Motor neuron (in vitro differentiated cells): ENCODE results near the gene TOP3A. TPM values are rescaled to one million over a fixed set of nuclear protein-coding genes. Genes with fewer than 3 reads are reported as not detected.
A peak's percentile ranks its signal among the peaks of the same experiment; 100 is the strongest.
"Not testable (repeated sequence)": the region's sequence is repeated elsewhere in the genome, so short reads cannot be mapped to it uniquely, and the experiment has no call there.

Experiments
- ATAC-seq, 8 experiments: fragments of 200-7000 bp; cut with Tn5 transposase; replicated peaks in 6 of 8; 2 replicates each; pipeline ENCODE4 v1.8.0; 2021; ENCODE audit warnings: mild to moderate bottlenecking in 8 of 8, moderate library complexity in 8 of 8
- H3K27ac ChIP-seq, 2 donors: fragments of 250-450 bp; sonication (Bioruptor Pico); 2 replicates each; pipeline ENCODE4 v1.9.0; 2021; ENCODE audit warnings: antibody characterized with exemption in 2 of 2, mild to moderate bottlenecking in 2 of 2, moderate library complexity in 1 of 2
- H3K4me1 ChIP-seq, 2 donors: fragments of 250-450 bp; sonication (Bioruptor Pico); replicated peaks in 1 of 2; 2 replicates each; pipeline ENCODE4 v1.6.1; 2021; ENCODE audit warnings: antibody characterized with exemption in 2 of 2, mild to moderate bottlenecking in 2 of 2, moderate library complexity in 1 of 2
- H3K4me3 ChIP-seq, 5 donors: fragments of 250-450 bp; sonication (Bioruptor Pico); 2 replicates each; pipeline ENCODE4 v1.9.0; 2021; ENCODE audit warnings: antibody characterized with exemption in 5 of 5, mild to moderate bottlenecking in 5 of 5, moderate library complexity in 4 of 5
- WGBS, 10 experiments: fragments of 450-650 bp; shearing (Covaris generic); methylation state at CpG; one replicate each; pipeline ENCODE4 v1.0.0; 2022; 5-methylcytosine and 5-hydroxymethylcytosine counted together
- in situ Hi-C, 9 experiments: fragments of 400-800 bp; cut with MboI; loops; one replicate each; pipeline ENCODE4 v1.15.0; 2021; ENCODE audit warnings: low sequenced_read_pairs in 9 of 9, low pct_unique_long_range_greater_than_20kb in 2 of 9; ENCODE audit not compliant: unreplicated experiment in 9 of 9
- total RNA-seq, 8 experiments: library from RNA; unstranded; fragments of 300-600 nt; gene quantifications; 2 replicates each; pipeline versions ENCODE4 v1.2.3 to v1.2.4, GENCODE V29; 2022

The TOP3A gene
- total RNA-seq, 8 experiments from 2014 or later = 21.6 to 52.6 (median 28.4) TPM

DNA sequence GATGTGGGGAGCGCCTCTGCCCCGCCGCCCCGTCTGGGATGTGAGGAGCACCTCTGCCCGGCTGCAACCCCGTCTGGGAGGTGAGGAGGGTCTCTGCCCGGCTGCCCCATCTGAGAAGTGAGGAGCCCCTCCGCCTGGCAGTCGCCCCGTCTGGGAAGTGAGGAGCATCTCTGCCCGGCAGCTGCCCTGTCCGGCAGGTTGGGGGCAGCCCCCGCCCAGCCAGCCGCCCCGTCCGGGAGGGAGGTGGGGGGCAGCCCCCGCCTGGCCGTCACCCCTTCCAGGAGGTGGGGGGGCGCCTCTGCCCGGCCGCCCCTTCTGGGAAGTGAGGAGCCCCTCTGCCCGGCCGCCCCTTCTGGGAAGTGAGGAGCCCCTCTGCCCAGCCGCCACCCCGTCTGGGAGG lies 23.4 kb upstream of the TOP3A start:
- H3K4me3 ChIP-seq, in situ Hi-C loops, H3K4me1 ChIP-seq, ATAC-seq, H3K27ac ChIP-seq: not testable (repeated sequence)
- WGBS, 10 experiments = no CpG with 5 or more reads among the region's 25 CpGs

DNA sequence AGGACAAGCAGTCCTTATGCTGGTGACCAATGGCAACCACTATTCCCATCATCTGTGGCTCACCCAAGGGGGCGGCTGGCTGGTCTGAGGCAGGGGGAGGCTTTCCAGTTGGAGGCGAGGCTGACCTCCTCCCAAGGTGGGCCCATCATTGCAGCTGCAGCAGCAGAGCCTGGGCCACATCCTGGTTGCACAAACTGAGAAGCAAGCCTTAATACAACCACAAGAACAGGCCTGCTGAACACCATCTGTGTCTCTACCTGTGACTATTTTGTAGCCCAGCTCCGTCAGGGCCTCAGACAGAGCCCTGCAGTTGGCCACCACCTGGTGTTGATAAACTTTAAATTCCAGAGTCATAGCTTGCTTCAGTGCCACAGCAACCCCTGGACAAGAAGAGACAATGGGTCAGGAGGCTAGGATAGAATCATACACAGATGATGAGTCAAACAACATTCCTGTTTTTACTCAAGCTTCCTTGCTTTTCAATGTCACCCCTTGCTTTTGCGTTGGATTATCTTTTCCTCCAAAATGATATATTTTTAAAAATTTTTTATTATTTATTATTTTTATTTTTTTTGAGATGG lies 18.2 kb upstream of the TOP3A start:
- no peak overlapping the region for H3K27ac ChIP-seq
- in situ Hi-C loops = no loop called here
- H3K4me1 ChIP-seq = no peaks in the 10 kb centered on the region
- 73 to 100% (median 100%) methylated on average over 1 to 3 of the region's 4 CpGs; no CpG with 5 or more reads in 1 of the 10 experiments for WGBS, 10 experiments
- no peak overlapping the region for H3K4me3 ChIP-seq
- ATAC-seq = no peak

DNA sequence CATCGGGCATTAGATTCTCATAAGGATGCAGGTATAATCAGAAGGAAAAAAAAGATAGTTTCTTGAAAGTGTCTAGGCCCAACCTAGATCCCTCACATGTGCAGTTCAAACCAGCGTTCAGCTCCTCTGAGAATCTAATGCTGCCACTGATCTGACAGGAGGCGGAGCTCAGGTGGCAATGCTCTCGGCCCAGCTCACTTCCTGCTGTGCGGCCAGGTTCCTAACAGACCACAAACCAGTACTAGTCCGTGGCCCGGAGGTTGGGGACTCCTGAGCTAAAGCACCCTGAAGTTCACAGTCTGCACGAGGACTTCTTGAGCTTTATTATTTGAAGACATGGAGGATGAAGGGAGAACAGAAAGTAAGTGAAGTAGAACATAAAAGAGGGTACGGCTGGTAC lies 17.1 kb upstream of the TOP3A start:
- in situ Hi-C loops = no loop called here
- no peak for ATAC-seq
- no peak overlapping the region for H3K27ac ChIP-seq
- WGBS, 10 experiments = 78 to 100% (median 86%) methylated on average over 1 to 8 of the region's 9 CpGs; no CpG with 5 or more reads in 3 of the 10 experiments
- H3K4me1 ChIP-seq = no peaks in the 10 kb centered on the region
- no peak overlapping the region for H3K4me3 ChIP-seq

- H3K4me1 ChIP-seq = no peaks in the 10 kb centered on the region
- in situ Hi-C loops = no loop called here
- WGBS, 10 experiments = 90 to 100% (median 93%) methylated on average over 2 to 5 of the region's 9 CpGs; no CpG with 5 or more reads in 4 of the 10 experiments
- ATAC-seq = no peak
- H3K27ac ChIP-seq = no peak overlapping the region
- no peak overlapping the region for H3K4me3 ChIP-seq
Measured at GRCh38 chr17:18328643-18329204, 13.9 kb upstream of the TOP3A start.

DNA sequence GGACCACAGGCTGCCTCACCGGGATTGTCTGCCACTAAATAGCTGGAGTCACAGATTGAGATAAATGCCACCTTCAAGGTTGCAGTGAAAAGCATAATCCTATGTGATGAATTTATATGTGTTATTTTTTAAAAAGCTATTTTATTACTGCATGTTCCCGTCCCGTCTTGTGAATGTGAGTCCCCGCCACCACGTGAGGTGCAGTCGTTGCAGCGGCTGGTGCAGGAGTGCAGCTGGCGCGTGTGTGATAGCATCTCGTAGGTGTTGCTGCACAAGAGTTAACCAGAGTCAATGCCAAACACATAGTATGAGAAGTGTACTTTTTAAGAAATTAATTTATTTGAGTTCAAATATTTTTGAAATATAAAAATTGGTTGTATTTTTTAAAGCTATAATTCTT lies 12.8 kb upstream of the TOP3A start:
- 91 to 100% (median 98%) methylated on average over 2 to 8 of the region's 10 CpGs; no CpG with 5 or more reads in 3 of the 10 experiments for WGBS, 10 experiments
- Histone ChIP-seq H3K4me3 (no peak overlapping the region), H3K27ac (no peak overlapping the region), H3K4me1 (no peaks in the 10 kb centered on the region)
- in situ Hi-C loops = no loop called here
- no peak for ATAC-seq

DNA sequence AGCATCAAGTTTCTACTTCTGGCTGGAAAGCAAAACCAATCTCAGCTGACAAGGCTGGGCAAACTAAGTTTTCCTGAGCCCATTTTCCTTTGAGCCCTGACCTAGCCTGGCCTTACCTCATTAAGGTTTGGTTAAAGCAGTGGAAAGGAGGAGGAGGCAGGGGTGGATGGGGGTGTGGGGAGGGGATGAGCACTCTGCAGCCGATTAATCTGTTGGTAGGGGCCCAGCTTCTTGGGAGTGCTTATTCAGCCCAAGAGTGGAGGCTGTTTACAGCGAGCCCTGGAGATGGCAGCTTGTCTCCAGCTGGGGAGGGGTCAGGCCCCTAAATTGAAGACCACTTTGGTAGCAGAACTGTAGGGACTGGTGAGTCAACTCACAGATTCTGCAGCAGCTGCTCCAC lies 12.3 kb upstream of the TOP3A start:
- Histone ChIP-seq H3K4me3 (no peak overlapping the region), H3K4me1 (no peaks in the 10 kb centered on the region), H3K27ac (no peak overlapping the region)
- no peak for ATAC-seq
- WGBS, 10 experiments = no CpG with 5 or more reads among the region's 2 CpGs
- in situ Hi-C loops = no loop called here

GRCh38 chr17:18326572-18326971 lies 11.8 kb upstream of the TOP3A start:
- WGBS, 10 experiments = 83 to 100% (median 100%) methylated on average over 1 to 6 of the region's 6 CpGs; no CpG with 5 or more reads in 4 of the 10 experiments
- Histone ChIP-seq H3K27ac (no peak overlapping the region), H3K4me1 (no peaks in the 10 kb centered on the region), H3K4me3 (no peak overlapping the region)
- in situ Hi-C loops = no loop called here
- no peak for ATAC-seq

- no peak for ATAC-seq
- WGBS, 10 experiments = 83 to 100% (median 100%) methylated on average over 1 to 2 of the region's 2 CpGs; no CpG with 5 or more reads in 3 of the 10 experiments
- H3K27ac ChIP-seq = no peak overlapping the region
- H3K4me3 ChIP-seq = no peak overlapping the region
- in situ Hi-C loops = no loop called here
- no peaks in the 10 kb centered on the region for H3K4me1 ChIP-seq
Measured at GRCh38 chr17:18326039-18326438, 11.2 kb upstream of the TOP3A start.

GRCh38 chr17:18324140-18325050 lies 9.6 kb upstream of the TOP3A start:
- in situ Hi-C loops = no loop called here
- ATAC-seq = no peak
- Histone ChIP-seq H3K27ac (no peak overlapping the region), H3K4me1 (peaks cover 9 to 14% of the 10 kb centered on the region in 2 donors), H3K4me3 (no peak overlapping the region)
- WGBS, 10 experiments = 87 to 100% (median 95%) methylated on average over 1 to 18 of the region's 27 CpGs; no CpG with 5 or more reads in 3 of the 10 experiments

DNA sequence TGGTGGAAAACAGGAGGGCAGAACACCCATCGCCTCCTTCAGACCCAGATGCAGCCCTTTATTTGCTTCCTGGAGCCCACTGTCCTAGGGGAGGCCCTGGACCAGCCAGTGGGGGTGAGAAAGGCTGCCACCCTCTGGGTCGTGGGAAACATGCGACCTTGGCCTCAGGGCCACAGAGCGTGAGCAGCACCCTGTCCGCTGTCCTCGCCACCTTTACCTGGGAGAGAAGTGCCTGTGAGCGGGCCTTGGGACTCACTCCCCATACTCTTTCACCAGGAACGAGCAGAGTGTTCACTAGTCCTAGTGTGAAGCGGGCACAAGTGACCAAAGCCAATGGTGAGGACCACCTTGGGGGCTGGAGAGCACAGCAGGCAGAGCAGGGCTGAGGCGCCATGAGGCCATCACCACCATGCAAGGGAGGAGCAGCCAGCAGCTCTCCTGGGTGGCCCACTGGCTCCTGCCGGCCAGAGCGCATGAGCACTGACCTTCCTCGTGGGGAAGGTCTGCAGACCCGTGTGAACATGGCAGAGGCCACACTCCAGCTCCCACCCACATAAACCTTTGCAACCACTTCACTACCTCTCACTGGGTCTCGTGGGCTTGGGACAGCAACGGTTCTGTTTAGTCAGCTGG lies 8.8 kb upstream of the TOP3A start:
- no peak for ATAC-seq
- H3K27ac ChIP-seq = no peak overlapping the region
- H3K4me1 ChIP-seq = peaks cover 15 to 16% of the 10 kb centered on the region in 2 donors
- 20 to 100% (median 100%) methylated on average over 1 to 3 of the region's 16 CpGs; no CpG with 5 or more reads in 3 of the 10 experiments for WGBS, 10 experiments
- in situ Hi-C loops = no loop called here
- H3K4me3 ChIP-seq = no peak overlapping the region

- Histone ChIP-seq H3K4me3 (no peak overlapping the region), H3K4me1 (peaks cover 19 to 22% of the 10 kb centered on the region in 2 donors), H3K27ac (no peak overlapping the region)
- peak in 2 of 8 experiments; percentile 3 to 9 for ATAC-seq
- WGBS, 10 experiments = 20 to 100% (median 61%) methylated on average over 1 to 3 of the region's 3 CpGs; no CpG with 5 or more reads in 6 of the 10 experiments
- in situ Hi-C loops = no loop called here
Measured at GRCh38 chr17:18323007-18323406, 8.2 kb upstream of the TOP3A start.

DNA sequence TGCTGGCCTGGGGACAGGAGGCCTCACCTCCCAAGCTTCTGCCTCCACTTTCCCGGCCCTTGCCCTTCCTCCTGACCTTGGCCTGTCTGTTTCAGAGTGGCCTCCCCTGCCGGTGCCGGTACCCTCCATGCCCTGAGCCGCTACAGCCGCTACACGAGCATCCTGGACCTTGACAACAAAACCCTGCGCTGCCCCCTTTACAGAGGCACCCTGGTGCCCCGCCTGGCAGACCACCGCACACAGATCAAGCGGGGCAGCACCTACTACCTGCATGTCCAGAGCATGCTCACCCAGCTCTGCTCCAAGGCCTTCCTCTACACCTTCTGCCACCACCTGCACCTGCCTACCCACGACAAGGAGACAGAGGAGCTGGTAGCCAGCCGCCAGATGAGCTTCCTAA lies 7.7 kb upstream of the TOP3A start:
- no peak for ATAC-seq
- WGBS, 10 experiments = 83 to 100% (median 97%) methylated on average over 1 to 6 of the region's 12 CpGs; no CpG with 5 or more reads in 5 of the 10 experiments
- in situ Hi-C loops = no loop called here

GRCh38 chr17:18321309-18321708 lies 6.5 kb upstream of the TOP3A start:
- WGBS, 10 experiments = 52 to 88% (median 83%) methylated on average over 1 to 5 of the region's 5 CpGs; no CpG with 5 or more reads in 4 of the 10 experiments
- H3K4me3 ChIP-seq = no peak overlapping the region
- in situ Hi-C loops = no loop called here
- peaks cover 27 to 36% of the 10 kb centered on the region in 2 donors for H3K4me1 ChIP-seq
- peak in 3 of 8 experiments; percentile 8 to 62 (median 8) for ATAC-seq
- H3K27ac ChIP-seq = no peak overlapping the region

More for the DNA sequence above, 7.7 kb upstream of the TOP3A start:
- H3K27ac ChIP-seq = no peak overlapping the region
- H3K4me3 ChIP-seq = no peak overlapping the region
- H3K4me1 ChIP-seq = peaks cover 24 to 27% of the 10 kb centered on the region in 2 donors
